Ovary (tissue), 9 donors: ENCODE data around the gene RCOR2. TPM values are rescaled to one million over a fixed set of nuclear protein-coding genes. Genes with fewer than 3 reads are reported as not detected.

Experiments used
- DNase-seq, 5 donors: peaks; one replicate each; pipeline ENCODE4 v3.0.0-alpha.2; 2019 to 2020
- H3K27ac ChIP-seq, 2 donors: fragments of 200-600 bp; one replicate each; pipeline versions ENCODE4 v1.5.1 to v1.8.0; 2019 to 2022
- H3K27me3 ChIP-seq: fragments of 200-600 bp; one replicate; pipeline ENCODE4 v1.8.0; 2022
- H3K36me3 ChIP-seq: fragments of 200-600 bp; sonication (generic); one replicate; pipeline ENCODE4 v1.5.1; 2019
- H3K4me1 ChIP-seq: one replicate; pipeline ENCODE4 v1.8.1; 2013; ENCODE audit warnings: mild to moderate bottlenecking, moderate library complexity; ENCODE audit not compliant: insufficient read depth
- H3K4me3 ChIP-seq: fragments of 200-600 bp; sonication (generic); one replicate; pipeline ENCODE4 v1.5.1; 2017
- H3K9me3 ChIP-seq, 2 donors: fragments of 200-600 bp in 1 of 2; sonication (generic) in 1 of 2; one replicate each; pipeline versions ENCODE4 v1.5.1 to v1.8.1; 2013 to 2019; ENCODE audit warnings: mild to moderate bottlenecking in 1 of 2, moderate library complexity in 1 of 2
- CTCF ChIP-seq, 3 donors: fragments of 450-650 bp in 2 of 3; fragments of 200-600 bp in 1 of 3; IDR thresholded peaks; one replicate each; pipeline versions ENCODE4 v1.5.1 to v1.8.0; 2016 to 2022; ENCODE audit warnings: antibody characterized with exemption in 3 of 3, mild to moderate bottlenecking in 1 of 3
- EP300 ChIP-seq: sonication (generic); formaldehyde crosslinking; IDR thresholded peaks from one replicate; pipeline ENCODE4 v1.6.1; 2017; ENCODE audit warnings: antibody characterized with exemption
- POLR2A ChIP-seq: fragments of 450-650 bp; IDR thresholded peaks from one replicate; pipeline ENCODE4 v1.6.1; 2017; ENCODE audit warnings: antibody characterized with exemption, mild to moderate bottlenecking, moderate library complexity
- WGBS, 3 donors: extraction: QIAGEN DNeasy Blood & Tissue Kit in 1 of 3; methylation state at CpG; one replicate each; pipeline versions ENCODE4 v1.1.5 to v1.1.7; 2013 to 2017; 5-methylcytosine and 5-hydroxymethylcytosine counted together
- intact Hi-C, 4 donors: fragments of 100-400 bp; cut with DNase I; formaldehyde crosslinking; loops; one replicate each; pipeline versions ENCODE4 v1.11.0 to v1.15.1; 2022 to 2023
- polyA plus RNA-seq, 2 donors: library from polyadenylated mRNA; stranded (reverse); fragments of 200-250 nt in 1 of 2; fragments of 350-450 nt in 1 of 2; fragmentation: Illumina TruSeq in 1 of 2; extraction: RNeasy Lipid Tissue Mini Kit (QIAGEN cat#74804) in 1 of 2; gene quantifications; one replicate each; pipeline ENCODE4 v1.2.3, GENCODE V29; 2013 to 2014
- total RNA-seq, 7 donors: library from RNA; depleted of rRNA in 2 of 7; stranded (reverse); fragments of >200 nt in 2 of 7; fragmentation: NEBNext Ultra II Directional in 3 of 7; extraction: Animal tissue kit (Norgen Biotek cat#: 25700) in 3 of 7; gene quantifications; one replicate each; pipeline versions ENCODE4 v1.1.0 to v1.2.4, GENCODE V29; 2016 to 2023
- donor health status: DM: no; HTN: no; CAD: no; lungs with moderate emphysema.
- donor health status: DM: no; HTN: no; CAD: no.
- donor health status: Bipolar disorder and iron deficiency.
- donor health status: DM: yes; HTN: yes; CAD: no.
- donor health status: DM: no; HTN: no; CAD: no.
- donor health status: DM: yes; HTN: yes; CAD: no.

RCOR2 gene
- total and polyA plus RNA-seq, 9 donors, result 0.12 to 7.9 (median 2.2) TPM

GRCh38 chr11:63896071-63896470, 20.9 kb downstream of the RCOR2 start:
- no peak for TF ChIP-seq CTCF (IDR thresholded peaks at IDR 0.05)
- no peaks in the 10 kb centered on the region for H3K36me3 ChIP-seq
- DNase-seq, result no peak
- H3K4me3 ChIP-seq, result no peak overlapping the region
- H3K9me3 ChIP-seq, result no peaks in the 10 kb centered on the region
- no peak overlapping the region for H3K27ac ChIP-seq
- no peaks in the 10 kb centered on the region for H3K4me1 ChIP-seq
- no peaks in the 10 kb centered on the region for H3K27me3 ChIP-seq
- intact Hi-C loops, result no loop called here
- 75% methylated on average over 4 of the region's 4 CpGs for WGBS, 3 donors

GRCh38 chr11:63893355-63893754, 23.6 kb downstream of the RCOR2 start:
- no peaks in the 10 kb centered on the region for H3K27me3 ChIP-seq
- H3K9me3 ChIP-seq, result no peaks in the 10 kb centered on the region
- TF ChIP-seq POLR2A (no peak), CTCF (IDR thresholded peaks at IDR 0.05) (no peak)
- H3K27ac ChIP-seq, result no peak overlapping the region
- DNase-seq, result no peak
- H3K4me3 ChIP-seq, result no peak overlapping the region
- 96 to 99% (median 97%) methylated on average over 6 of the region's 6 CpGs for WGBS, 3 donors
- no peaks in the 10 kb centered on the region for H3K36me3 ChIP-seq
- intact Hi-C loops, result no loop called here
- peaks cover 9% of the 10 kb centered on the region for H3K4me1 ChIP-seq

GRCh38 chr11:63892228-63892627, 24.7 kb downstream of the RCOR2 start:
- Histone ChIP-seq H3K9me3 (no peaks in the 10 kb centered on the region), H3K36me3 (no peaks in the 10 kb centered on the region), H3K4me1 (peaks cover 16% of the 10 kb centered on the region), H3K4me3 (no peak overlapping the region), H3K27ac (no peak overlapping the region), H3K27me3 (no peaks in the 10 kb centered on the region)
- DNase-seq, result no peak
- WGBS, 3 donors, result 22 to 30% (median 22%) methylated on average over 3 of the region's 3 CpGs
- no peak for TF ChIP-seq CTCF (IDR thresholded peaks at IDR 0.05)
- TF ChIP-seq POLR2A, result no peak
- no peak for TF ChIP-seq EP300
- intact Hi-C loops, result no loop called here

- intact Hi-C loops, result no loop called here
- peaks cover 16% of the 10 kb centered on the region for H3K4me1 ChIP-seq
Observed at GRCh38 chr11:63890368-63890767, 26.6 kb downstream of the RCOR2 start.

More at GRCh38 chr11:63890368-63890767, 26.6 kb downstream of the RCOR2 start:
- no peaks in the 10 kb centered on the region for H3K9me3 ChIP-seq
- 78 to 93% (median 84%) methylated on average over 7 of the region's 7 CpGs for WGBS, 3 donors
- DNase-seq, result no peak
- no peaks in the 10 kb centered on the region for H3K27me3 ChIP-seq
- H3K27ac ChIP-seq, result no peak overlapping the region
- TF ChIP-seq EP300 (no peak), POLR2A (no peak), CTCF (IDR thresholded peaks at IDR 0.05) (no peak)
- H3K36me3 ChIP-seq, result no peaks in the 10 kb centered on the region
- H3K4me3 ChIP-seq, result no peak overlapping the region
